DMS53 (cell line): ENCODE measurements around the gene OR3A2.
"Not testable (repeated sequence)": the region's sequence is repeated elsewhere in the genome, so short reads cannot be mapped to it uniquely, and the experiment has no call there.

Experiments
- DNase-seq: peaks from one replicate; lab custom pipeline; 2025; lab: John Stamatoyannopoulos, UW

The OR3A2 gene

GRCh38 chr17:3293548-3293947 lies 92.6 kb downstream of the OR3A2 start:
- DNase-seq = not testable (repeated sequence)

GRCh38 chr17:3282901-3283300 lies 103.2 kb downstream of the OR3A2 start:
- DNase-seq = no peak

GRCh38 chr17:3276126-3276525 lies 110.0 kb downstream of the OR3A2 start:
- no peak for DNase-seq

GRCh38 chr17:3271072-3271848 lies 114.8 kb downstream of the OR3A2 start:
- DNase-seq = no peak

DNA sequence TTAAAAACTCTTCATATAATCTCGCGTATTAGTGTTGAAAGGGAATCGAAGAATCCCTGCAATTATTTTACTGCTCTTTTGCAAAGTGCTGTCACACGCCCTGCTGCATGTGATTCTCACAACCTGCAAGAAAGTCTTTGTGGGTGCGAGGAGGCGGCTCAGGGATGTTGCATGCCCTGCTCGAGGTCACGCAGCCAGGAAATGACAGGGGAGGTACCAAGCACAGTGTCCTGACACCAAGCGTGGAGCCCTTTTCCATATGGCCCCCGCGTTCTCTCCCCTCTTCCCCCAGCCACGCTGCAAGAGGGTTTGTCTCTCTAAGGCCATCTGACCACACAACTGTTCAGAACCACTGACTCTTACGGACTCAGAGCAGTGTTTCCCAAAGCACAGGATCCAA lies 125.5 kb downstream of the OR3A2 start:
- DNase-seq = no peak

DNA sequence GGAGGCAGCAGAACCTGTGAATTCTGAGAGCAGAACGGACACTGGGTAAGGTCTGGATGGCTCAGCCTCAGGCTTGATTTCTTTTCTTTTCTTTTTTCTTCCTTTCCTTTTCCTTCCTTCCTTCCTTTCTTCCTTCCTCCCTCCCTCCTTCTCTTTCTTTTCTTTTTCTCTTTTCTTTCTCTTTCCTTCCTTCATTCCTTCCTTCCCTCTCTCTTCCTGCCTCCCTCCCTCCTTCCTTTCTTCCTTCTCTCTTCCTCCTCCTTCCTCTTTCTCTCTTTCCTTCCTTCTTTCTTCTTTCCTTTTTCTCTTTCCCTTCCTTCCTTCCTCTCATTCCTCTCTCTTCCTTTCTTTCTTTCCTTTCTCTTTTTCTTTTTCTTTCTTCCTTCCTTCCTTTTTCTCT lies 125.9 kb downstream of the OR3A2 start:
- DNase-seq = no peak

DNA sequence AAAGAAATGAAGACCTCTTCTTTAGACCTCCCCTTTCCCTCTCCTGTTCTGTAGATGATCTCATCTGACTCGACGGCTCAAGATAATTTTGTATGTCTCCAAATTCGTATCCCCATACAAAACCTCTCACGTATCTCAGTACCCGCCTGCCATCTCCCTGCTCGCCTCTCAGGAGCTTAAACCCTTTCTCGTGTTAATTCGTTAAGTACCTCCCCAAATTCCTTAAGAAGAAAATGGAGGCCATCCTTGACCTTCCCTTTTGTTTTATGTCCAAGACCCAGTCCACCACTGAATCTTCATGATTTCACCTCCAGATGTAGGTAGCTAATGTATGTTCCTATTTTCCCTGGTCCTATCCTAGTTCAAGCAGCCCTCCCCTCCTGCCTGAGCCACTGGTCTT lies 129.5 kb downstream of the OR3A2 start:
- no peak for DNase-seq

GRCh38 chr17:3249013-3249412 lies 137.1 kb downstream of the OR3A2 start:
- not testable (repeated sequence) for DNase-seq

- DNase-seq = not testable (repeated sequence)
These were observed 141.3 kb downstream of the OR3A2 start for GRCh38 chr17:3244841-3245240.

- DNase-seq = not testable (repeated sequence)
These were observed 145.1 kb downstream of the OR3A2 start for GRCh38 chr17:3241044-3241443.

DNA sequence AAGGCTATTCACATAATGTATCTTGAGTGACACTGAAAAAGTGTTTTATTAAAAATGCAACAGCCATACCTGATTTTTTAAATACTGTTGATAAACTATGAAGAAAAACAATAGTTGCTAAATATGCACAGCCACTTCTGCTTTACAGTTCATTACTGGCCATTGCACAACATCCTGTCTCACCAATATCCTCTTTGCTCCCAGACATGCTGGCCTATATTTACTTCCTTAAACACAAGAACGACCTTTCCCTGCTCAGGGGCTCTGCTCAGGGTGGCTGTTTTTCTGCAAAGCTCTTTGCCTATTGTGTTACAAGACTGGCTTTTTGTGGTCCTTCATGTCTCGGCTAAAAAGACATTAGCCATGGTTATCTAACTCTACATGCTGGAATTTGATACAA lies 147.4 kb downstream of the OR3A2 start:
- not testable (repeated sequence) for DNase-seq

GRCh38 chr17:3232300-3232699 lies 153.8 kb downstream of the OR3A2 start:
- DNase-seq = not testable (repeated sequence)
